ENCODE data around the gene UAP1L1.

UAP1L1 gene

DNA sequence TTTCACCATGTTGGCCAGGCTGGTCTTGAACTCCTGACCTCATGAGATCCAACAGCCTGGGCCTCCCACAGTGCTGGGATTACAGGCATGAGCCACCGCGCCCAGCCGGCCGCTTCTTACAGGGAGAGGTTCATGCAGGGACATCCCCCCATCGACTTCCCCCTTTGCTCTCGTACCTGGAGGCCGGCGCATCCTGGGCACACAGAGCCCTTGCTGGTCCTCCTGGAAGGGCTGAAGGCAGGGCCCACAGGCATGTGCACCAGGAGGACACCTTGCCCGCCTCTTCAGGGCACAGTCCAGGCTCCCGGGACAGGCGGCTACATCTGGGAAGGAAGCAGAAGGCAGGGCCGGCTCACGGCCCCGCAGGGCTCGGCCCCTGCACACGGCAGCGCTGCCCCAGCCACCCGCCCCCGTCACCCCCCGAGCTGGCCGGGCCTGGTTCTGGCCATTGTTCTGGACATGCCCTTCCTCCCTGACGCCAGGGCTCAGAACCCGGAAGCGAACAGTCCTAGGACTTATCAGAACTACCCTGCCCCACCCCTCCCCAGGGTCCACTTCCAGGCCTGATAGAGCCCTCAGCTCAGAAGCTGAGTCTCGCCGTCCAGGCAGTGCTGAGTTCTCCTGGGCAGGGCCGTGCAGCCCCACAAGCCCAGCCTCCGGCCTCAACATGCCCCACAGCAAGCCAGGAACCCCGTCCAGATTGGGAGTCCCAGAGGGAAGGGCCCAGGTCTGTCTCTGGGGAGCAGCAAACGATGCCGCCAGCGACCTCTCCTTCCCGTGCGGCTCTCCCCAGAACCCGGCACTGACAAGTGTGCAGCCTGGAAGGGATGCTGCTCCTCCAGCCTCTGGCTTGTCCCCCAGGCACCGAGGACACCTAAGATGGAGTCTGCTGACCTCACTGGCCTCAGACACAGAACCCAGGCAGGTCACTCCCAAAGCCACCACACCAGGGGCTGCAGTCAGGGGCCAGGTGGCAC, 34.3 kb upstream of the UAP1L1 start:
- no peak for DNase-seq

DNA sequence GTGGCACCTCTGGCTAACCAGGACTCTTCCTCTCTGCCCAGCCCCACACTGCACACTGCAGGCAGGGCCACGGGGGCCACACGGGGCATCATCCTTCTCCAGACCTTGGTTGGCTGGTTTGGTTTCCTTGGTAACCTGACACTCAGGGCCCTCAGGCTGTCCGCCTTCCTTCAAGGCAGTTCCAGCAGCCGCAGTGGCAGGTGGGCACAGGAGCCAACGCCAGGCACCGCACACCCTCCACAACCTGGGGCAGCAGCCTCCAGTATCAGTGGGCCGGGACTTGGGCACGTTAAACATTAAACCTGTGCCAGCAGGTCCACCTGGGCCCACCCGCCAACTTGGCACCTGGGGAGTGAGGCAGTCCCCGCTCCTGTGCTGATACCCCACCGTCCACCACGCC, 33.3 kb upstream of the UAP1L1 start:
- no peak for DNase-seq

DNA sequence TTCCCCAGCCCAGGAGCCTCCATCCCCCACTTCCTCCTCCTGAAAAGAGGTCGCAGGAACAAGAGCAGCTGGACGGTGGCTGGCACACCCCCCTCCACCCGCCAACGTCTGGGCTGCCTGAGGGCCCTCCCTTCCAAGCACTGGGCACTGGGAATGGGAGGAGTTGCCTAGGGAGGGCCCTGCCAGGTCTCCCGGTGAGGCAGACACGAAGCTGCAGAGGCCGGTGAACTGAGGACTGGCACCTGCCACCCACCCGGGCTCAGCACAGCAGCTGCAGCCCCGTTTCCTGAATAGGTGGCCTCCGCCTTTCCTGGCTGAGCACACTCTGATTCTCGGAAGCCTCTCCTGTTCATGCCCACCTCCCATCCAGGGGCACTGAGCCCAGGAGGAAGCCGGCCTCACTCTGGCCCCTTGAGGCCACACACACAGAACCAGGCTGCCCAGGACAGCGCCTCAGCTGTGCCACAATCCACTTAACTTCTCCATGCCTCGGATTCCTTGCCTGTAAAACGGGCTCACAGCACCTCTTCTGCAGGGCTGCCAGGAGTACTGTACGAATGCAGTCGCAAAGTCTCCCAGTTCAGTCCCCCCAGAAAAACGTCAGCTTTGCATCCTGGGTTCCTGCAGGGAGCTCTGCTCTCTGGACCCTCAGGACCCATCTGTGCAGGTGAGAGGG, 32.7 kb upstream of the UAP1L1 start:
- peak; percentile 58 for DNase-seq

DNA sequence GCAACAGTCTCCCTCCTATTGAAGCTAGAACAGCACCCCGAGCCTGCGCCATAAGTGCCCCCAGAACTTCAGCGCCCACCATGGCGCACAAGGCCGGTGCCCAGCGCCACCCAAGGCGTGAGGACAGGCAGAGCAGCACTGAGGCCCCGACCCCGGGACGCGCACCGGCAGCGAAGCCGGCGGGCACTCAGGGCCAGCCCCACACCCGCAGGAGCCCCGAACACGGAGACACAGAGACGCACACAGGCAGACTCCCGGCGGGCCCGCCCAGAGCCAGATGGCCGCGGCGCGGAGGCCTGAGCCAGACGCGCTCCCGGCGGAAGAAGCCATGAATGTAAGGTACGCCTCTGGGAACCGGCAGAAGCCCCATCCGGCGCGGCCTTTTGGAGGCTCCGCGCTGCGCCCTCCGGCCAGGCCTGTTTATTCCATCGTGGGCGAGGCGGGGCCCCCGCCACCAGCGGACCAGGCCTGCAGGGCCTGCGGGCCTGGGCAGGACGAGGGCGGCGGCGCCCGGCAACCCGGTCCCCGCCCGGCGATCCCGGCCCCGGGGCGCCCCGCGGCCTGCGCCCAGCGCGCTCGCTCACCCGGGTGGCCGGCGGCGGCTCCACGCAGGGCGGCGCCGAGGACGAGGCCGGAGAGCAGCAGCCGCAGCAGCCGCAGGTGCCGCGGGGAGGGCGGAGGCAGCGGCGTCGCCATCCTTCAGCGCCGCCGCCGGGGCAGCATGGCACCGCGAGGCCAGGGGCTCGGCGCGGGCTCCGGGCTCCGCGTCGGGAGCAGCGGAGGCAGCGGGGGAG, 31.8 kb upstream of the UAP1L1 start:
- DNase-seq, result no peak

DNA sequence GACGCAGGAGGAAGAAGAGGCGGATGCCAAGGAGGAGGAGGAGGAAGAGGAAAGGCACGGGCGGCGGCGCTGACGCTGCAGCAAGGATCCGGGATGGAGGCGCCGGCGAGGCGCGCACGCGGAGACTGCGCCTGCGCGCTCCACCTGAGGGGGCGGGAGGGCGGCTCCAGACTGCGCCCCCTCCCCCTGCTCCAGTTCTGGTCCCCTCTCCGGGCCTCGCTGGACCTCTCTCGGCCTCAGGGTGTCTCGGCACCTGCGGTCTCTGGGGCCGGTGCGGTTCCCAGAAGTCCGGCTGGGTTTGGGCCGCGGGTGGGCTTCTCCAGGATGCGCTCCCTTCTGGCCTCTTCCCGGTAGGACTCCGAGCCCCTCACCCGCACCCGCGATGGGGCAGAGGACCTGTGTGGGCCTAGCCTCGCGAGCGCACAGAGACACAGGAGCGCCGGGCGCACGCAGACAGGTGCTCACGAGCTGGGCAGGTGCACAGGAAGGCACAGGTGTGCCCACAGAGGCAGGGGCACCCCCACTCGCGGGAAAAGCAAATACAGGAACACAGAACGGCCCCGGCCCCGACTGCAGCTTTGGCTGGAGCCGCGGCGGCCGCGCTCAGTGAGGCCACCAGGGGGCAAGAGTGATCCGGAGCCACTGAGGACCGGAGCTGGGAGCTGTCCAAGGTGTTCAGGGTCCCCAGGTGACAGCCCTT, 31.1 kb upstream of the UAP1L1 start, which contains the start of gene NPDC1:
Gene NPDC1 (minus strand): TSS at position 90 of the 700 bp plus-strand sequence. CDS start 188 bp downstream, outside the sequence.
- peak; percentile 73 for DNase-seq

DNA sequence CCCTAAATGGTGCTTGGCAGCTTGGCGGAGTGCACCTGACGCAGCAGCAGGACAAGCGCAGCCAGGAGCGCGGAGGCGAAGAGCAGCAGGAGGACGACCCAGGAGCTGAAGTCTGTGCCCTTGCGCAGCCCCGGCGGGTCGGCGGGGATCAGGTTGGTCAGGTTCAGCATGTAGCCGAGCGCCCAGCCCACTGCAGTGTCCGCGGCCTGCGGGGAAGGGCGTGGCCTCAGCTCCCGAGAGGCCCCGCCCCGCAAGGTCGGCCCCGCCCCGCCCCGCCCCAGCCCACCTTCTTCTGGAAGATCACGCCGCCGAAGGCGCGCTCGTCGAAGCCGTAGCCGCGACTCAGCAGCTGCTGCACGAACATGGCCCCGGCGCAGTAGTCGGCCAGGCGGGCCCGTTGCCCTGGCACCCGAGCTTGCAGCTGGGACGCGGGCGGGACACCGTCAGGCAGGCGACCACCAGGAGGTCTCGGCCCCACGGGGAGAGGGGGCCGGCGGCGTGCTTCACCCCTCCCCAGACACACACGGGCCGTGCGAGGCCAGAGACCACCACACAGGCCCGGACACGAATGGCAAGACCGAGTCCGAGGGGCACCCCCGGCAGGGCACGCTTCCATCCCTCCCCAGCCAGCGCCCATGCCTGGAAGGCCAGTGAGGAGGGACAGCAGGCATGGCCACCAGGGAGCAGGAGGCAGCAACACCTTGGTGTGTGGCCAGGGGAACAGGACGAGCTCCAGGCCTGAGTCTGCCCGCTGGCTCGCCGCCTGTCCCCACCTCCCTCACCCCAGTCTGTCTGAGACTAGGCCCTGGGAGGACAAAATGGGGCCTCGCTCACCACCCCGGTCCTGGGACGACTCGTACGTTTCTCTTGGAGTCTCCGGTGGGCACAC, 28.4 kb upstream of the UAP1L1 start:
- no peak for DNase-seq

DNA sequence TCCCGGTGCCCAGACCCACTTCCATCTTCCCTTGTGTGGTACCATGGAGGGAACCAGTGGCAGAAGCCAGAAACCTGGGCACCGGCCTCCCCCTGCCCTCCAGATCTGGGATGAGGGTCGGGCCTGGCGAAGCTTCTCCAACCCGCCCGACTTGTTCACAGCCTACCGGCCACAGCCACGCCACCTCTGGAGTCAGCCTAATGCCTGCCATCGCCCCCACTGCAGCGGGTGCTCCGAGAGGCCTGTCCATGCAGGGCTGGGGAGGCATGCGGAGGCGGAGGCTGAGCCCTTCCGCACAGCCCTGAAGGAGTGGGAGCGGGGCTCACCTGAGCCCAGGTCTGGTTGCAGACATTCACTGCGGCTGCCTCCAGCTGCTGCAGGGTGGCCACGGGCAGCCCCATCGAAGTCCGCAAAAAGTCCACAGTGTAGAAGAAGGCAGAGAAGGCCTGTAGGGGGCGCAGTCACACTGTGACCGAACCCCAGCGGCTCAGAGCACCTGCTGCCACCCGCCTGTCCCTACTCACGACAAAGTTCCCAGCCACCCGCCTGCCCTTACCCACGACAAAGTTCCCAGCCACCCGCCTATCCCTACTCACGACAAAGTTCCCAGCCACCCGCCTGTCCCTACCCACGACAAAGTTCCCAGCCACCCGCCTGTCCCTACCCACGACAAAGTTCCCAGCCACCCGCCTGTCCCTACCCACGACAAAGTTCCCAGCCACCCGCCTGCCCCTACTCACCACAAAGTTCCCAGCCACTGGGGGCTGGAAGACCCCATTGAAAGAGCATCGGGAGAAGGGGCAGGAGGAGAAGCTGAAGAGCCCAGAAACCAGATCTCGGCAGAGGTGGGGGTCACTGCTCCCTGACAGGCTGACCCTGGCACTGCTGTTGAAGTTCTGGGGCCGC, 27.5 kb upstream of the UAP1L1 start:
- DNase-seq, result peak; percentile 24

DNA sequence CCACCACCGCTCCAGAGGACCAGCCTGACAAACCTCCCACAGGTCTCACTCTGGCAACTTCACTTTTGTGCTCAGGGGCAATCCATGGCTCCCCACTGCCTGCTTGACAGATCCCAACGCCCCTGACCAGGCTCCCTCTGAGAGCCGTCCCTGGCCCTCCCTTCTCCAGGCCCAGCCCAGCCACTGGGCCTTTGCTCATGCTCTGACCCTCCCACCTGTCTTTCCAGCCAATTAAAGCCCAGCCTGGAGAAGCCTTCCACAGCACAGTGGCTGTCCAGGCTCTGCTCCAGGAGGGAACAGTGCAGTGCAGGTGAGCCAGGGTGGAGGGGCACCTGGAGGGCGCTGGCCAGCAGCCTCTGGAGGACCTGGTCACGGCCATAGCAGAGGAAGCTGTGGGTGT, 26.7 kb upstream of the UAP1L1 start:
- DNase-seq, result no peak

DNA sequence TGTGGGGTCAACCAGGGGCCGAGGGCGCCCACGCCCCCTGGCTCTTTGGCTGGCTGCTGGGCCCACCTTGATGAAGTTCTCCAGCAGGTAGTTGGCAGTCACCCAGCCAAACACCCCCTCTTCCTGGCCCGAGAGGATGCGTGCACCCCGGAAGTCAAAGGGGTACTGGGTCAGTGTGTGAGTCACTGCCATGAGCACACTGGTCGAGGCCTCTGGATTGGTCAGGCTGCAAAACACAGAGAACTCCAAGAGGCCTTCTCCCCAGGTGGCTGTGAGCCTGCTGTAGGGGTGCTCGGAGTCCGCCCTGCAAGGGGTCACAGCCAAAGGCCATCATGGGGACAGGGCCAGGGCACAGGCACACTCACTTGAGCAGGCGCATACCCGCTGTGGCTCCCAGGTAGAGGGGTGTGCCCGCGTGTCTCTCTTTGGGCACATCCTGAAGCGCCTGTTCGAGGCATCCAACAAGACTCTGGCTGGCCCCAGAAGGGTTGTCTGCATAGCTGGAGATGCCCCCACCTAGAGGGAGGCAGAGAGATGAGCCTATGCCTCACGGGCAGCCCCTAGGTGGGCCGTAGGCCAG, 26.1 kb upstream of the UAP1L1 start:
- DNase-seq, result no peak

DNA sequence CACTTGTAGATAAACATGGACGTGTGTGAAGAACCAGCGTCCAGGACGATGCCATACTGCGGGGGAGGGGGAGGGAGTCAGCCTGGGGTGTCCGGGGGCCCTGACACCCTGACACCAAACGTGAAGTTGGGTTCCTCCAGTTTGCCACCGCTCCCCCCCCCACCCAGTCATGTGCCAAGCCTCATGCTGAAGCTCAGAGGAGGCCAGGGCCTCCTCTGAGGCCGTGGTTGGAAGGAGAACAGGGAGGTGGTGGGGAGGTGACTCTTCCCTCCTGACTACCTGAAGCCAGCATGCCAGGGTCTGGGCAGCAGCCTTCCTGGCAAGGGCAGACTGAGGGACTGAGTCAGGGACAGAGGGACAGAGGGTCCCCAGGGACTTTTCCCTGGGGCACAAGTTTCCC, 25.0 kb upstream of the UAP1L1 start:
- no peak for DNase-seq

DNA sequence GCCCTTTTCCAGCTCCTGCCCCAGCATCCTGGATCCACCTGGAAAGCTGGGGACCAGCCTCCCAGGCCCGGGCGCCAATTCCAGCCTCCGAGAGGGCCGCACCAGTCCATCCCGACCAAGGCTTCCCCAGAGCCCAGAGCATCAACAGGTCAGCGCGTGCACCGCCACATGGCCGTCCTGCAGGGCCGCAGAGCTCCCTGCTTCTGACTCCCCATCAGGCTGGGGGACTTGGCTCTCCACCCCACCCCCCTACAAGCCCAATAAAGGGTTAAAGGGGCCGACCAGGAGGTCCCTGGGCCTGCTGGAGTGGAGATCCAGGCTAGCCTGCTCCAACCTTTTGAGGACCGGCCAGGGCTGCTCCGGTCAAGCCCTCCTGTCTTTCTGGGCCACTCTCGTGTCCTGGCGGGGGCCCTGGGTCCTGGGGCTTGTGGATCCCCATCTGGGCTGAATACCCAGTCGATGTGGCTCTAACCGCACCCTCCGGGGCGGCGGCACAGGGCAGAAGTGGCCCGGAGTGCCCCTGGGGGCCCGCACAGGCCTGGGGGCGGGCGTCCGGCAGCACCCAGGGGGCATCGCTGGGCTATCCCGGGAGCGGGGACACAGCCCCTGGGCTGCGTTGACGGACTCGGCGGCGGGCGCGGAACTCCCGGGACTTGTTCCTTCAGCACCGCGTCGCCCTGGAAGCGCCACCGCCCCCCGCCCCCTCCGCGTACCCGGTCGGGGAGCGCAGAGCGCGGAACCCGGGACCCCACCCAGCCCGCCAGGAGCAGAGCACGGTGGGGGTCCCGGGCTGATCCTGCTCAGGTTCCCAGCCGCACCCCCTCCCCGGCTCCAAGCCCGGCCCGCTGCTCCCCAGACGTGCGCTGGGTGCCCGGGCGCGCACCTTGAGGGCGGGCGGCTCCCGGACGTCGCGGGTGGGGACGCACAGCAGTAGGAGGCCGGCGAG, 24.0 kb upstream of the UAP1L1 start:
- DNase-seq, result no peak

DNA sequence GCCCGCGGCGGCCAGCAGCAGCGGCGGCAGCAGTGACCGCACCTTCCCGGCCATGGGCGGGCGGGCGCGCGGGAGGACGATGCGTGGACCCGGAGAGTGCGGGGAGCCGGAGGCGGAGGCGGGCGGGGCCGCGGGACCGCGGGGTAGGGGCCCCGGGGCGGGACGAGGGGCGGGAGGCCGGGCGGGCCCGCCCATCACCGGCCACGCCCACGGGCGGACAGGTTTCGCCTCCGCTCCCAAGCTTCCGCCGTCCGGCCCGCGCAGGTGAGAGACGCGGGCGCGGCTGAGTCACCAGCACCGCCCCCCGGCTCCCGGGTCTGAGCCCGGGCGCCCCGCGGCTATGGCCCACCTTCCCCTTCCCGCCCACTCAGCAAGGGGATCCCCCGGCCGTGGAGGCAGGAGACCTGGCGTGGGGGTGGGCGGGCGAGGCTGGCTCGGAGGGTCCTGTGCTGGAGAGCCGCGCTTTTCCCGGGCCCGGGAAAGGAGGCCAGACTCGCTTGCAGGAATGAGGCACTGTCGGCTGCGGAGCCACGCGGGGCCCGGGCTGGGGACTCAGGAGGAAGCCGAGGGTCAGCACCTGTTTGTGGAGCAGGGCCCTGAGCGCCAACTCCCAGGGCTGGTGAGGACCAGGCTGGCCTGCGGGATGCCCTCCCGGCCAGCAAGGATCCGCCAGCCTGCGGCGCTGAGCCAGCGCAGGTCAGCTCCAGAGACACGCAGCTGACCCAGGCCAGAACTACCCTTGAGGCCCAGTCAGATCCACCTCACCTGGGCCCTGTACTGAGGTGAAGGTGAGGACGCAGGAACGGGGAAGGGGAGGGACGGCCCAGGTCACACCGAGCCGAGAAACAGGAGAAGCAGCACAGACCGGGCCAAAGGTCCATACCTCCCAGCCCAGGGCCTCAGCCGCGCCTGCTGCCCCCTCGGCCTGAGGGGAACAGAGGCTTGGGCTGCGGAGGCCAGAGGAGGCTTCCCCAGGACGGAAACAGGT, 23.1 kb upstream of the UAP1L1 start, which contains the start of gene ENTPD2:
Gene ENTPD2 (minus strand): TSS at position 118 of the 988 bp plus-strand sequence. CDS start 64 bp downstream, at position 54.
- peak; percentile 36 for DNase-seq

DNA sequence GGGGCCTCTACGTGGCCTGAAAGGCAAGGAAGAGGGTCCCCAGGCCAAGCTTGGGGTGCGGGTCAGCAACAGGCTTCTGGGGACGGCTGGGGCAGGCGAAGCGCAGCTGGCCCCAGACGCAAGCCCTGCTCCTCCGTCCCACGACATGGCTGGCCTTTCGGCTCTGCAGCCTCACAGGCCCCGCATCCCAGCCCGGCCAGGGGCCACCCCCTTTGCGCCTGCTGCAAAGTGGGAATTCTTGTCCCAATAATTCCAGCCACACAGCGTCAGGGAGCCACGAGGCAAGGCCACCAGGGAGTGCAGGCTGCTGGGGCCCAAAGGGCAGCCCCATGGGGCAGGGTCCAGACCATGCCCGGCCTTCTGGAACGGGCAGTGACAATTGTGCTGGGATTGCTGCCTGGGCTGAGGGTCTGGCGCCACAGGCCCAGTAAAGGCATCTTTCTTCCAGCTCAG, 22.4 kb upstream of the UAP1L1 start:
- DNase-seq, result no peak

DNA sequence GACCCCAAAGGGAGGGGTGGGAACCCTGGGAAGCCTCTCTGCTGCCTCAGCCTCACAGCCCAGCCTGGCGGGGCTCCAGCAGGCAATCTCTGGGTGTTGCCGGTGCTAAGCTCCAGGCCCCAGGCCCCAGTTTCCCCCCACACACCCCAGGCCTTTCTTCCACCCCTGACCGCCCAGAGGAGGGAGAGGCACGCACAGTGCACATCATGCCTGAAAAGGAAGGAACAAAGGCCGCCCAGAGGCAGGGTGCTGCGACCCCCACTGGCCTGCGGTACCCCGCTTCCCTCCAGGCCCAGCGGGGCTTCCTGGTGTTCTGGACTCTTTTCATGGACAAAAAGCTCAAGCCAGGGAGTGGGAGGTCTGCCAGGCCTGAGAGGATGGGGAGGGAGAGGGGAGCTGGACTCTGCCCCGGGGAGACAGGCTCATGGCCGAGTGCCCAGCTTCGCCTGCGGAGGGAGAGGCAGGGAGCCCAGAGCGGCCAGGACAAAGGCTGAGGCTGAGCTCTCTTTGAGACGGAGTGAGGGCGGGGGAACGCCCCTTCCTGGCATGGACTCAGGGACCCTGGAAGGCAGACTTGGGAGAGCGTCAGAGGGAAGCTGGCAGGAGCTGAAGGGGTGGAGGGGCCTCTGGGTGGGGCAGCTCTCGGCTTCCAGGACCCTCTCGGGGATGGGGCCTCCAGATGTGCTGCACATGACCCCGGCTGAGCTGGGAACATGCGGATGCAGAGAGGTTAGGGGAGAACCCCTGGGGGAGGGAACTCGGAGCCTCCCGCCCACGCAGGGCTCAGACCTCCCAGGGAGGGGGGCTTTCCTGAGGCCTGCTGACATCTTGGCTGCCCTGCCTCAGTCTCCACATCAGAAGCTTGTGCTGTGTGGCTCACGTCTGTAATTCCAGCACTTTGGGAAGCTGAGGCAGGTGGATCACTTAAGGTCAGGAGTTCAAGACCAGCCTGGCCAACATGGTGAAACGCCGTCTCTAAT, 21.6 kb upstream of the UAP1L1 start:
- no peak for DNase-seq

DNA sequence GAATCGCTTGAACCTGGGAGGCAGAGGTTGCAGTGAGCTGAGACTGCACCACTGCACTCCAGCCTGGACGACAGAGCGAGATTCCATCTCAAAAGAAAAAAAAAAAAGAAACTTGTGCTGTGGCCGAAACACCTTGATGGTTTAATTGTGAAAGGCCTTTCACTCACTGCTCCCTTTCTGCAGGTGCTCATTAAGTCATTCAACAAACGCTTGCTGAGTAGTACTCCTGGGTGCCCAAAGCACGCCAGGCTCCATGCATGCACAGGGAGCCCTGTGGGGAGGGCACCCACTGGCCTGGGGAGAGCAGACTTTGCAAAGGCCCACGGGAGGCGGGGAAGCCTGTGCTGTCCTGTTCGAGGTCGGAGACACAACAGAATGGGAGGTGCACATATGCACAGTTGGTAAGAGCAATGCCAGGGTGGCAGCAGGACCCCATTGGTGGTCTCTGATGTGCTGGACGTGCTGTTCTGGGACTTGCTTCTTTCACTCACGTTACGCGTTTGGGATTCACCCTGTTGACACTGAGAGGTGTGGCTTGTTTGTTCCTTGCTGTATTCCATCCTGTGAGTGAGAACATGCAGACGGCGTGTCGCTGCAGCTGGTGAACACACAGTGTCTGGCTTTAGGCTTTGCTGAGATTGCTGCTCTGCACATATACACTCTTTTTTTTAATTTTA, 20.4 kb upstream of the UAP1L1 start:
- DNase-seq, result no peak
